GM12874 (cell line): ENCODE data around the gene DNAJB4.

ENCODE experiments used
- TF ChIP-seq, protein P1 (sequence below): IDR thresholded peaks from 2 replicates; pipeline ENCODE4 v1.5.1; 2011; ENCODE audit warnings: low read depth, mild to moderate bottlenecking, control low read depth, low read length, moderate library complexity; ENCODE audit not compliant: insufficient read depth

The DNAJB4 gene

DNA sequence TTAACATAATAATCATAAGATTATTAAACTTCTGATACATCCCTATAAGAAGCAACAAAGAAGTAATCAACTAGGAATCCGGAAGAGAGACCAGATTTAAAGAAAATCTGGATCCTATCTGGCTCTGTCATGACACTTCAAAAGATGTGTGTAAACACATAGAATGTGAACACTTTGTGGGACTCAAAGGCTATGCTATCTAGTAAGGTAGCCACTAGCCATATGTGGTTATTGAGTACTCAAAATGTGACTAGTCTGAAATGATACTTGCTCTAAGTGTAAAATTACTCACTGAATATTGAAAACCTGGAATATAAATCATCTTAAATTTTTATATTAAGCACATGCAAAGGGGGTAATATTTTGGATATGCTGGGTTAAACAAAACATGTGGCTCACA lies 34.5 kb upstream of the DNAJB4 start:
- TF ChIP-seq, protein P1, sequence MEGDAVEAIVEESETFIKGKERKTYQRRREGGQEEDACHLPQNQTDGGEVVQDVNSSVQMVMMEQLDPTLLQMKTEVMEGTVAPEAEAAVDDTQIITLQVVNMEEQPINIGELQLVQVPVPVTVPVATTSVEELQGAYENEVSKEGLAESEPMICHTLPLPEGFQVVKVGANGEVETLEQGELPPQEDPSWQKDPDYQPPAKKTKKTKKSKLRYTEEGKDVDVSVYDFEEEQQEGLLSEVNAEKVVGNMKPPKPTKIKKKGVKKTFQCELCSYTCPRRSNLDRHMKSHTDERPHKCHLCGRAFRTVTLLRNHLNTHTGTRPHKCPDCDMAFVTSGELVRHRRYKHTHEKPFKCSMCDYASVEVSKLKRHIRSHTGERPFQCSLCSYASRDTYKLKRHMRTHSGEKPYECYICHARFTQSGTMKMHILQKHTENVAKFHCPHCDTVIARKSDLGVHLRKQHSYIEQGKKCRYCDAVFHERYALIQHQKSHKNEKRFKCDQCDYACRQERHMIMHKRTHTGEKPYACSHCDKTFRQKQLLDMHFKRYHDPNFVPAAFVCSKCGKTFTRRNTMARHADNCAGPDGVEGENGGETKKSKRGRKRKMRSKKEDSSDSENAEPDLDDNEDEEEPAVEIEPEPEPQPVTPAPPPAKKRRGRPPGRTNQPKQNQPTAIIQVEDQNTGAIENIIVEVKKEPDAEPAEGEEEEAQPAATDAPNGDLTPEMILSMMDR, result no peak

DNA sequence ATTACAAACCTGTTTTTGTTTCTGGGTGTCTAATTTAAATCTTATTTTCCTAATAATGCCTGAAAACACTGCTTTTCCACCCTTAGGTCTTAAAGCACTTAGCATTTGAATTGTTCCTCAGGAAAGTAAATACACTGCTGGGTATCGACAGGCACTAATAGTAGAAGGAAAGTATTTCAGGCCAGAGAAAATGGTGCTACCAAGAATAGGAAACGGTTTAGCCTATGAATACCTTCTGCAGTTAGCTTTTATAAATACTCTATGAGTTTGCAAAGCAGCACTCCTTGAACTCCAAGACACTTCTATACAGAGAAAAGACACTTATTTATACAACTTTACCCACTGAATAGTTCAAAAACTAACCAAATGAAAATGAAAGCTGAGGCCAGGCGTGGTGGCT lies 32.7 kb upstream of the DNAJB4 start:
- TF ChIP-seq, protein P1, result no peak

DNA sequence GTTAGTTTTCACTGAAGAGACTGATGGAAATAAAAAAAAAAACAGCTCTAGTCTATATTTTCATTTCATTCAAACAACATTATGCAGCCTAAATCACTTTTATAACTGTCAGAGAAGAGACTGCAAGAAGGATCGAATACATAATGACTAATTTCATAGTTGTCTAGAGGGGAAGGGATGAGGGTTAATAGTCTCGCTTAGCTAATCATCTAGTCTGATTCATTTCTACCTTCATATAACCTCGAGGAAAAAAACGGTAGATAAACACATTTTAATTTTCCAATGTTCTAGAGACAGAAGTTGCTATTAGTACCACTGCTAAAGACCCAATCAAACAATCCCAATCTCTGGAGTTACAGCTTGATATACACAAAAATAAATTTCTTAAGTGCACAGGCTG lies 29.4 kb upstream of the DNAJB4 start:
- TF ChIP-seq, protein P1, result no peak

DNA sequence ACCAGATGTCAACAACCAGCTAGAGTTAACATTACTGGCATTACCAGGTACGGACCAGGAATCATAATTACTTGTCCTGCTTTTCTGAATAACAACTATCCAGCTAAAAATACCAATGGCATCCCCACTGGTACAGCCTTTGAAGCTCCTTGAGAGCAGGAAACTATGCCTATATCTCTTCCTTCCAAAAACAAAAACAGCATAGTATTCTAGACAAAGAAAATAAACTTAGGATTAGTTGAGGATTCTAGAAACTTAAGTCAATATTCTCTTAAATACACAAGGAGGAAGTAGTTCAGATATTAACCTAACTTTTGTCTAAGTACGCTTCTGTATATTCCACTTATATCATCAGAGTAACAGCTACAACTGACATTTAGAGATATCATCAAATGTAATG lies 28.8 kb upstream of the DNAJB4 start:
- TF ChIP-seq, protein P1, result no peak

DNA sequence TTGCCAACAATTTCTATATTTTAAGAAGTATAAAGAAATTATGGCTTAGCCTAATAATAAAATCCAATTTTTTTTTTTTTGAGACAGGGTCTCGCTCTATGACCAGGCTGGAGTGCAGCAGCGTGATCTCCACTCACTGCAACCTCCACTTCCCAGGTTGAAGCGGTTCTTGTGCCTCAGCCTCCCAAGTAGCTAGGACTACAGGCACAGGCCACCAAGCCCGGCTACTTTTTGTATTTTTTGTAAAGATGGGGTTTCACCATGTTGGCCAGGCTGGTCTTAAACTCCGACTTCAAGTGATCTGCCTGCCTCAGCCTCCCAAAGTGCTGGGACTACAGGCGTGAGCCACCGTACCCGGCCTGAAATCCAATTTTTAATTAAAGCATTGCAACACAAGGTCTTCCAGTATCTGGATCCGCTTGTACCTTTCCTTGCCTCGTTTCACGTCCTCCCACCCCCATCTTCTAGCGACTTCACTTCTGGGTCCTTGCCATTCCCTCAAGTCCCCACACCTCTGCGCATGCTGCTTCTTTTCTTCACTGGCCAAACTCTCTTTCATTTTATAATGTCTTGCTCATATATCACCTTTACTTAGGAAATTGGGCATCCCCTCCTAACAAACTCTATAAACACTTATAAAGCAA lies 28.2 kb upstream of the DNAJB4 start:
- TF ChIP-seq, protein P1, result no peak

DNA sequence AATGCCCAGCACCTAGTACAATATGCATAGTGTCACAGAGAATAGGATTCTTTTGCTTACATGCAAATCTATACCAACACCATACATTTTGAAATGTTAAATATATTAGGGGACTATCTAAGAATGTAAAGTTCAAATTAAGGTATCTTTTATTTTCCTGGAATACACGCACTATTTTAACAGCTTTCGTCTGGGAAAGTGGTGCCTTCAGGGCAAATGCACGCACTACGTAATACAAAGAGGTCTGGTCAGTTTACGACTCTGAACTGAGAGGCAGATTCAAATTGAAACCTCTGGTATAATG lies 26.8 kb upstream of the DNAJB4 start:
- TF ChIP-seq, protein P1, result no peak

DNA sequence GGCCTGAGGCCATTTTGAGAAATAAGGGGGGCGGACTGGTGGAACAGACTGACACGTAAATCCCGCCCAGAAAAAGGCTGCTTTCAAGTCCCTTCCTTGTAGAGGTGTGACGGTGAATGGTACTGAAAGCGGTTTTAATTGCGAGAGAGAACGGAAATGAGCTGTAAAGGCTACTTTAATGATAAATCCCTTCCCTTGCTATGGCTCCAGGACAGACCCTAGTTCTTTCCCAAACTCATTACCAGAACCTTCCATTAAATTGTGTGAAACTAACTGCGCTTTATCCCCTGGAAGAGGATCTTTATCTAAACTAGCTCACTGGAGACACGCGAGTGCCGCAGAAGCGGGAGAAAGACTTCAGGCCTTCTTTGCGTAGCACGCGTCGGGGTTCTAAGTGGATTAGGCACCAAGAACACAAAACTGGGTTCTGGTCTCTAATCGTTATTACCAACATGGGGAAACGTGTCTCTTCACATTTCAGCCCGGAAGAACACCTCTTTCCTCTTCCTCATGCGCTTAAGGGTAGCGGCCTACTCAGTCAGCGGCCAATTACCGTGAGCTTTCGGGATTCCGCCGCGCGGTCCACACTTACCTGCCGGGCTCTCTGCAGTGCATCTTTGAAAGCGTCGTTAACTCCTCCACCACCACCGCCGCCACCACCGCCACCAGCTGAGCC lies 26.3 kb upstream of the DNAJB4 start:
- TF ChIP-seq, protein P1, result no peak
